ENCODE data around the gene AKAP8.
"Not testable (repeated sequence)": the region's sequence is repeated elsewhere in the genome, so short reads cannot be mapped to it uniquely, and the experiment has no call there.

DNA sequence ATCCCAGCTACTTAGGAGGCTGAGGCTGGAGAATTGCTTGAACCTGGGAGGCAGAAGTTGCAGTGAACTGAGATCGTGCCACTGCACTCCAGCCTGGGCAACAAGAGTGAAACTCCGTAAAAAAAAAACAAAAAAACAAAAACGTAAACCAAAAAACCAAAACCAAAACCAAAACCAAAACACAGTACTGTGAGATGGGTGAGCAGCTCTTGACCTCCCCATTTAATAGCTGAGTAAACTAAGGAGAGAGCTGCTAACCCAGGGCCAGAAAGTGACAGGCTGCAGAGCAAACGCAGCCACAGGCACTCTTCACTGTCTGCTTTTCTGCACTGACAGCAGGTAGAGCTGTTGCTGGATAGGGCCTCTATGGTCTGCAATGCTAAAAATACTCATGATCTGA, 19.6 kb downstream of the AKAP8 start:
- not testable (repeated sequence) for TF ChIP-seq CTCF (conservative IDR thresholded peaks at IDR 0.05; ENCODE audit: low read depth, low read length); RAD21 (IDR thresholded peaks at IDR 0.05; ENCODE audit: low read length); POLR2A (IDR thresholded peaks at IDR 0.05; ENCODE audit: low read depth, low read length); SMC3 (IDR thresholded peaks at IDR 0.05; ENCODE audit: low read depth, low read length); USF2 (IDR thresholded peaks at IDR 0.05; ENCODE audit: low read depth, low read length); BHLHE40 (IDR thresholded peaks at IDR 0.05; ENCODE audit: low read depth, low read length); MXI1 (IDR thresholded peaks at IDR 0.05; ENCODE audit: borderline replicate concordance, low read depth, low read length); NFE2L2 (IDR thresholded peaks at IDR 0.05; ENCODE audit: low read depth, low read length); CEBPB (IDR thresholded peaks at IDR 0.05; ENCODE audit: low read depth, low read length); MAZ (IDR thresholded peaks at IDR 0.05; ENCODE audit: borderline replicate concordance, low read depth, low read length)

All from IMR-90 (cell line).